IPS-18a (cell line): ENCODE data around the gene IFNA21.
"Not testable (repeated sequence)": the region's sequence is repeated elsewhere in the genome, so short reads cannot be mapped to it uniquely, and the experiment has no call there.

Experiments
- H3K27ac ChIP-seq: one replicate; pipeline ENCODE4 v1.5.1; 2013; ENCODE audit warnings: low read length
- H3K27me3 ChIP-seq: one replicate; pipeline ENCODE4 v1.6.1; 2013; ENCODE audit warnings: mild to moderate bottlenecking, low read length; ENCODE audit not compliant: control insufficient read depth, insufficient read depth
- H3K36me3 ChIP-seq: one replicate; pipeline ENCODE4 v1.6.1; 2013; ENCODE audit warnings: low read depth, low read length; ENCODE audit not compliant: control insufficient read depth
- H3K4me1 ChIP-seq: one replicate; pipeline ENCODE4 v1.6.1; 2013; ENCODE audit warnings: low read depth, low read length; ENCODE audit not compliant: control insufficient read depth
- H3K4me3 ChIP-seq: one replicate; pipeline ENCODE4 v1.5.1; 2013; ENCODE audit warnings: low read length
- H3K9ac ChIP-seq: one replicate; pipeline ENCODE4 v1.6.1; 2013; ENCODE audit warnings: mild to moderate bottlenecking, low read length, moderate library complexity
- H3K9me3 ChIP-seq: one replicate; pipeline ENCODE4 v1.6.1; 2013; ENCODE audit warnings: low read depth, low read length; ENCODE audit not compliant: control insufficient read depth

IFNA21 gene

GRCh38 chr9:21128186-21128585 lies 38.3 kb downstream of the IFNA21 start:
- H3K9ac ChIP-seq, H3K4me1 ChIP-seq, H3K4me3 ChIP-seq, H3K9me3 ChIP-seq, H3K36me3 ChIP-seq, H3K27ac ChIP-seq, H3K27me3 ChIP-seq: not testable (repeated sequence)

GRCh38 chr9:21121595-21122251 lies 44.7 kb downstream of the IFNA21 start:
- Histone ChIP-seq H3K27ac (no peak overlapping the region), H3K4me1 (no peaks in the 10 kb centered on the region), H3K36me3 (no peaks in the 10 kb centered on the region), H3K27me3 (no peaks in the 10 kb centered on the region), H3K4me3 (no peak overlapping the region), H3K9me3 (no peaks in the 10 kb centered on the region), H3K9ac (no peak overlapping the region)

- H3K9ac ChIP-seq = no peak overlapping the region
- no peaks in the 10 kb centered on the region for H3K9me3 ChIP-seq
- H3K4me3 ChIP-seq = no peak overlapping the region
- H3K27ac ChIP-seq = no peak overlapping the region
- H3K4me1 ChIP-seq = no peaks in the 10 kb centered on the region
- H3K27me3 ChIP-seq = no peaks in the 10 kb centered on the region
- H3K36me3 ChIP-seq = no peaks in the 10 kb centered on the region
These were observed 45.4 kb downstream of the IFNA21 start for GRCh38 chr9:21121079-21121478.

GRCh38 chr9:21119093-21119770 lies 47.2 kb downstream of the IFNA21 start:
- Histone ChIP-seq H3K36me3 (no peaks in the 10 kb centered on the region), H3K9me3 (no peaks in the 10 kb centered on the region), H3K4me1 (no peaks in the 10 kb centered on the region), H3K27me3 (no peaks in the 10 kb centered on the region), H3K9ac (no peak overlapping the region), H3K27ac (no peak overlapping the region), H3K4me3 (no peak overlapping the region)
